HG02852 (cell line): ENCODE data around the gene AP4M1.

ENCODE experiments used
- ATAC-seq: cut with Tn5 transposase; IDR thresholded peaks from one replicate; pipeline ENCODE4 v1.9.1; 2021; ENCODE audit warnings: mild to moderate bottlenecking, moderate library complexity; ENCODE audit not compliant: unreplicated experiment

Gene AP4M1

GRCh38 chr7:100157334-100158228 is 56.1 kb downstream of the AP4M1 start:
- ATAC-seq = no peak
